Neuronal stem cell (in vitro differentiated cells): ENCODE results near the gene SNIP1. TPM values are rescaled to one million over a fixed set of nuclear protein-coding genes. Genes with fewer than 3 reads are reported as not detected.

Source experiments
- DNase-seq: peaks from one replicate; pipeline ENCODE4 v3.0.0-alpha.2; 2013; ENCODE audit warnings: low spot score
- H2AFZ ChIP-seq: one replicate; pipeline ENCODE4 v1.6.1; 2013; ENCODE audit warnings: mild to moderate bottlenecking, low read length, inconsistent platforms
- H2AK5ac ChIP-seq: 2 replicates; pipeline ENCODE4 v1.6.1; 2013; ENCODE audit warnings: low read depth, mild to moderate bottlenecking, inconsistent platforms, low read length, moderate library complexity, mixed read lengths
- H2BK120ac ChIP-seq: 2 replicates; pipeline ENCODE4 v1.6.1; 2013; ENCODE audit warnings: low read depth, mild to moderate bottlenecking, inconsistent platforms, low read length, moderate library complexity, mixed read lengths
- H2BK12ac ChIP-seq: one replicate; pipeline ENCODE4 v1.6.1; 2013; ENCODE audit warnings: low read length, inconsistent platforms
- H2BK15ac ChIP-seq: 2 replicates; pipeline ENCODE4 v1.6.1; 2013; ENCODE audit warnings: mild to moderate bottlenecking, low read length, inconsistent platforms, mixed read lengths
- H2BK5ac ChIP-seq: one replicate; pipeline ENCODE4 v1.6.1; 2013; ENCODE audit warnings: inconsistent platforms, mild to moderate bottlenecking, low read length, moderate library complexity
- H3K14ac ChIP-seq: one replicate; pipeline ENCODE4 v1.6.1; 2013; ENCODE audit warnings: low read length, inconsistent platforms
- H3K18ac ChIP-seq: 2 replicates; pipeline ENCODE4 v1.6.1; 2013; ENCODE audit warnings: low read length, inconsistent platforms
- H3K23ac ChIP-seq: 2 replicates; pipeline ENCODE4 v1.6.1; 2013; ENCODE audit warnings: low read depth, mild to moderate bottlenecking, mixed read lengths, low read length, inconsistent platforms; ENCODE audit not compliant: poor library complexity
- H3K27ac ChIP-seq: replicated peaks from 3 replicates; pipeline ENCODE4 v1.5.1; 2013; ENCODE audit warnings: low read length, inconsistent platforms
- H3K27me3 ChIP-seq, 3 experiments: 2 replicates each; pipeline ENCODE4 v1.6.1; 2013; ENCODE audit warnings: low read length in 3 of 3, mild to moderate bottlenecking in 2 of 3, inconsistent platforms in 1 of 3, low read depth in 1 of 3, mixed read lengths in 1 of 3, moderate library complexity in 1 of 3; ENCODE audit not compliant: control insufficient read depth in 3 of 3, insufficient read depth in 3 of 3
- H3K36me3 ChIP-seq, 2 donors: replicated peaks in 1 of 2; 2 replicates each; pipeline ENCODE4 v1.6.1; 2013; ENCODE audit warnings: low read length in 2 of 2; ENCODE audit not compliant: control insufficient read depth in 2 of 2, insufficient read depth in 2 of 2
- H3K4ac ChIP-seq: 2 replicates; pipeline ENCODE4 v1.6.1; 2013; ENCODE audit warnings: inconsistent platforms, mild to moderate bottlenecking, low read length, moderate library complexity
- H3K4me1 ChIP-seq, 2 donors: 1 replicate in 1 of 2; 2 replicates in 1 of 2; pipeline ENCODE4 v1.6.1; 2013; ENCODE audit warnings: low read length in 2 of 2, low read depth in 1 of 2; ENCODE audit not compliant: control insufficient read depth in 2 of 2, insufficient read depth in 1 of 2
- H3K4me2 ChIP-seq: one replicate; pipeline ENCODE4 v1.6.1; 2013; ENCODE audit warnings: mild to moderate bottlenecking, low read length, inconsistent platforms; ENCODE audit not compliant: insufficient read depth, poor library complexity, severe bottlenecking
- H3K4me3 ChIP-seq, 2 donors: 2 replicates each; pipeline ENCODE4 v1.5.1; 2013; ENCODE audit warnings: low read length in 2 of 2, mild to moderate bottlenecking in 2 of 2, inconsistent platforms in 1 of 2, moderate library complexity in 1 of 2
- H3K79me1 ChIP-seq: one replicate; pipeline ENCODE4 v1.6.1; 2013; ENCODE audit warnings: low read depth, mild to moderate bottlenecking, inconsistent platforms, low read length, moderate library complexity
- H3K9ac ChIP-seq: one replicate; pipeline ENCODE4 v1.6.1; 2013; ENCODE audit warnings: mild to moderate bottlenecking, low read depth, low read length, inconsistent platforms; ENCODE audit not compliant: poor library complexity
- H3K9me3 ChIP-seq, 2 donors: replicated peaks in 1 of 2; 2 replicates each; pipeline versions ENCODE3 to v1.6.1; 2013; ENCODE audit warnings: low read length in 2 of 2, mild to moderate bottlenecking in 2 of 2, inconsistent platforms in 1 of 2, low read depth in 1 of 2, mixed read lengths in 1 of 2, moderate library complexity in 1 of 2; ENCODE audit not compliant: control insufficient read depth in 2 of 2, insufficient read depth in 1 of 2
- H4K8ac ChIP-seq: one replicate; pipeline ENCODE4 v1.6.1; 2013; ENCODE audit warnings: low read depth, mild to moderate bottlenecking, inconsistent platforms, low read length, moderate library complexity
- H4K91ac ChIP-seq: one replicate; pipeline ENCODE4 v1.6.1; 2013; ENCODE audit warnings: low read length, low read depth, mild to moderate bottlenecking, inconsistent platforms; ENCODE audit not compliant: poor library complexity
- WGBS, 2 donors: extraction: QIAGEN DNeasy Blood & Tissue Kit; methylation state at CpG; one replicate each; pipeline ENCODE4 v1.1.7; 2013; ENCODE audit warnings: missing lambda C conversion rate in 2 of 2, mixed read lengths in 1 of 2; ENCODE audit not compliant: insufficient read length in 2 of 2, insufficient replicate concordance in 1 of 2; ENCODE audit errors: extremely low coverage in 2 of 2; 5-methylcytosine and 5-hydroxymethylcytosine counted together
- polyA plus RNA-seq, 2 experiments: library from polyadenylated mRNA; stranded (reverse); fragments of 200-250 nt; gene quantifications; one replicate each; pipeline ENCODE4 v1.2.3, GENCODE V29; 2013

Gene SNIP1, protein sequence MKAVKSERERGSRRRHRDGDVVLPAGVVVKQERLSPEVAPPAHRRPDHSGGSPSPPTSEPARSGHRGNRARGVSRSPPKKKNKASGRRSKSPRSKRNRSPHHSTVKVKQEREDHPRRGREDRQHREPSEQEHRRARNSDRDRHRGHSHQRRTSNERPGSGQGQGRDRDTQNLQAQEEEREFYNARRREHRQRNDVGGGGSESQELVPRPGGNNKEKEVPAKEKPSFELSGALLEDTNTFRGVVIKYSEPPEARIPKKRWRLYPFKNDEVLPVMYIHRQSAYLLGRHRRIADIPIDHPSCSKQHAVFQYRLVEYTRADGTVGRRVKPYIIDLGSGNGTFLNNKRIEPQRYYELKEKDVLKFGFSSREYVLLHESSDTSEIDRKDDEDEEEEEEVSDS
- 5.4 TPM for polyA plus RNA-seq (2013, experiment 1 of 2)
- polyA plus RNA-seq (2013, experiment 2 of 2): 6.2 TPM

DNA sequence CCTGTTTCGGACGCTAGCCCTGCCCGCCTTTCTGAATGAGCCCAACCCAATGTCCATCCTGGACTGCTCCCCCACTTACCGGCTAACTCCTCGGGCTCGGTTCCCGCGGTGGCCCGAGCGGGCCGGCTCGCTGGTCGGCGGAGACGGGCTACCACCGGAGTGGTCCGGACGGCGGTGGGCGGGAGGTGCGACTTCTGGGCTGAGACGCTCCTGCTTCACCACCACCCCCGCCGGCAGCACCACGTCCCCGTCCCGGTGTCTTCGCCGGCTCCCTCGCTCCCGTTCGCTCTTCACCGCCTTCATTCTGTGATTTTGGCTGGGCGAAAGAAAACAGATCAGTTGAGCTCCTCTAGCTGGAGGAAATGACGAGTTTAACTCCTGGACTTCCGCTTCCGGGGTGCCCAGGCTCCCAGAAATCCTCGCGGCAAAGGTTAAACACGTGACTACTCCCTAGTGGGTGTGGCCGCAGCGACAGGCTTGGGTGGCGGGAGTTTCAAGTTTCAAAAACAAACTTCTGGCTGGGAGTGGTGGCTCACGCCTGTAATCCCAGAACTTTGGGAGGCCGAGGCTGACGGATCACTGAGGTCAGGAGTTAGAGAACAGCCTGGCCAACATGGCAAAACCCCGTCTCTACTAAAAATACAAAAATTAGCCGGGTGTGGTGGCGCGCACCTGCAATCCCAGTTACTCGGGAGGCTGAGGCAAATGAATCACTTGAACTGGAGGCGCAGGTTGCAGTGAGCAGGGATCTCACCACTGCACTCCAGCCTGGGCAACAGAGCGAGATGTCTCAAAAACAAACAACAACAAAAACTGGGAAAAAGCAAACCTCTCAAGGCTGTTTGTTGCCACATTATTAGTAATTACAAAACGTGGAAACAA is at the start of gene SNIP1:
Gene SNIP1 (minus strand): TSS at position 367 of the 882 bp plus-strand sequence. CDS start 64 bp downstream, at position 303.
- no peak within 1 kb of the TSS for H2BK5ac ChIP-seq
- H4K91ac ChIP-seq: no peak within 1 kb of the TSS
- DNase-seq: peak; percentile 71
- H2AK5ac ChIP-seq: no peak within 1 kb of the TSS
- H3K9ac ChIP-seq: peak within 1 kb of the TSS; percentile 89
- no peak within 1 kb of the TSS for H3K27ac ChIP-seq
- peak within 1 kb of the TSS; percentile 87 for H3K18ac ChIP-seq
- H2BK12ac ChIP-seq: no peak within 1 kb of the TSS
- H3K36me3 ChIP-seq: peaks cover 4 to 41% of the 10 kb centered on the region in 2 donors
- no CpG with 5 or more reads among the region's 54 CpGs for WGBS, 2 donors
- H3K14ac ChIP-seq: no peak within 1 kb of the TSS
- no peaks in the 10 kb centered on the region for H3K27me3 ChIP-seq
- H3K4me3 ChIP-seq: peak within 1 kb of the TSS; percentile 98
- no peak within 1 kb of the TSS for H4K8ac ChIP-seq
- H3K23ac ChIP-seq: peak within 1 kb of the TSS; percentile 70
- peaks cover 14 to 15% of the 10 kb centered on the region in 2 donors for H3K4me1 ChIP-seq
- peak within 1 kb of the TSS; percentile 74 for H3K4me2 ChIP-seq
- H2BK15ac ChIP-seq: no peak within 1 kb of the TSS
- peaks cover 12% of the 10 kb centered on the region for H3K79me1 ChIP-seq
- peaks cover 0 to 4% of the 10 kb centered on the region in 2 donors for H3K9me3 ChIP-seq
- no peak within 1 kb of the TSS for H2BK120ac ChIP-seq
- H3K4ac ChIP-seq: no peak within 1 kb of the TSS
- peak within 1 kb of the TSS; percentile 93 for H2AFZ ChIP-seq

DNA sequence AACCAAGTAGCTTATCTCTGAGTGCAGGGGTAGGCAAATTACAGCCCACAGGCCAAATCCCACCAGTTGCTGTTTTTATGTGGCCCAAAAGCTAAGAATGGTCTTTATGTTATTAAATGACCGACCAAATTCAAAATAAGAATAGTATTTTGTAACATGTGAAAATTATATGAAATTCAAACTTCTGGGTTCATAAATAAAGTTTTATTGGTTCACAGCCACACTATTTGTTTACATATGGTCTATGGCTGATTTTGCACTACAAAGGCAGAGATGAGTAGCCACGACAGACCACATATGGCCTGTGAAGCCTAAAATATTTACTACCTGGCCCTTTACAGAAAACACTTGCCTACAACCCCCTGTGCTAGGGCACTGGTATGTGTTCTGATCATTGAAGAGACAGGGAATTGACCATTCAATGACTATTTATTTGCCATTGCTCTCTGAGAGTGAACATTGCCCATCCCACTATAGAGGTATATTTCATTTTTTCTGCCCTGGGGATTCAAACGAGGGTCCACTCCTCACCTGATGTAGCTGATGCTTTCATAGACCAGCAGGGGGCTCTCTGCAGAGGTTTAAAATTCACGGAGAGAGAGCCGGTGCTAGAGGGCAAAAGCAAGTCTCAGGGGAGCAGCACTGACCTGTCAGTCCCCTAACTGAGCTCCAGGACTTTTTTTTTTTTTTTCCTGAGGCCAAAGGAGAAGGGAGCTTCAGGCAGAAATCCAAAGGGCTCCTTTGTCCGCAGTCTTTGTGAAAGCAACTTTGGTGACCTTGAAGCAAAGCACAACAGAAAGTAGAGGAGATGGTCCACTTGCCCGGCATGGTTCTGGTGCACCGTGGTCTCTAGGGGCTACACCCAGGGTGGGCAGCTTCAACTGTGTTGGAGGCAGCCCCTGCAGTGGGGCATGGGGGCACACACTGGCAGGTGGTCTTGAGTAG is 48.9 kb upstream of the SNIP1 start:
- no peak overlapping the region for H3K14ac ChIP-seq
- no peak overlapping the region for H3K9ac ChIP-seq
- no peak overlapping the region for H2BK15ac ChIP-seq
- no peak overlapping the region for H3K4me3 ChIP-seq
- H2BK12ac ChIP-seq: no peak overlapping the region
- H3K4ac ChIP-seq: no peak overlapping the region
- DNase-seq: peak; percentile 41
- H3K23ac ChIP-seq: no peak overlapping the region
- H3K36me3 ChIP-seq: no peaks in the 10 kb centered on the region
- peaks cover 0 to 74% (median 5%) of the 10 kb centered on the region in 3 experiments for H3K27me3 ChIP-seq
- H3K4me2 ChIP-seq: no peak overlapping the region
- H4K8ac ChIP-seq: no peak overlapping the region
- no peaks in the 10 kb centered on the region for H3K4me1 ChIP-seq
- no peak overlapping the region for H2AK5ac ChIP-seq
- H3K79me1 ChIP-seq: no peaks in the 10 kb centered on the region
- no CpG with 5 or more reads among the region's 8 CpGs for WGBS, 2 donors
- no peak overlapping the region for H2AFZ ChIP-seq
- H3K9me3 ChIP-seq: no peaks in the 10 kb centered on the region
- no peak overlapping the region for H4K91ac ChIP-seq
- H3K18ac ChIP-seq: no peak overlapping the region
- H2BK120ac ChIP-seq: no peak overlapping the region
- H3K27ac ChIP-seq: no peak overlapping the region
- H2BK5ac ChIP-seq: no peak overlapping the region

DNA sequence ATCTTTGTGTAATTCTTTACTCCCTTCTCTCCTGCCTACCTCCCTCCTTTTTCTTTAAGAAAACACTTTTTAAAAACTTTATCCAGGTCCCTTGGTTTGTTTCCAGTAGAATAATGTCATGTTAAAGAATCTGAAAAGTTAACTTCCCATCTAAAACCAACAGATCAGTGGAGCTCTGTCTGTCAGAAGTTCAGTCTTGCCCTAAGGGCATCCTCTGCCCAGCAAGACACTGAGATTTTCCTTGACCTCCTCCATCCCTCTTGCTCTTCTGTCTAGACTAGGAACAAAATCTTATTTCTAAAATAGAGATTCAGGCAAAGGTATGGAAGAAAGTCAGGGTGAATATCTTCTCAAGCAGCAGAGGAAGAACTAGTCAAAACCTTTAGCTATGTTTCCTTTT is 47.3 kb upstream of the SNIP1 start:
- H3K23ac ChIP-seq: no peak overlapping the region
- H2AK5ac ChIP-seq: no peak overlapping the region
- H4K8ac ChIP-seq: no peak overlapping the region
- no peaks in the 10 kb centered on the region for H3K9me3 ChIP-seq
- DNase-seq: no peak
- no peak overlapping the region for H3K9ac ChIP-seq
- no peak overlapping the region for H2BK12ac ChIP-seq
- no peaks in the 10 kb centered on the region for H3K79me1 ChIP-seq
- H3K36me3 ChIP-seq: no peaks in the 10 kb centered on the region
- no peak overlapping the region for H2BK5ac ChIP-seq
- no peak overlapping the region for H3K14ac ChIP-seq
- H3K4me3 ChIP-seq: no peak overlapping the region
- H4K91ac ChIP-seq: no peak overlapping the region
- no peak overlapping the region for H3K27ac ChIP-seq
- H3K18ac ChIP-seq: no peak overlapping the region
- H2BK15ac ChIP-seq: no peak overlapping the region
- H3K27me3 ChIP-seq: peaks cover 0 to 64% (median 0%) of the 10 kb centered on the region in 3 experiments
- H3K4me2 ChIP-seq: no peak overlapping the region
- H3K4me1 ChIP-seq: no peaks in the 10 kb centered on the region
- H3K4ac ChIP-seq: no peak overlapping the region
- H2AFZ ChIP-seq: no peak overlapping the region
- H2BK120ac ChIP-seq: no peak overlapping the region
